HG03460 (cell line): Measurements from ENCODE around the gene FCHSD2.
"Not testable (repeated sequence)": the region's sequence is repeated elsewhere in the genome, so short reads cannot be mapped to it uniquely, and the experiment has no call there.

Experiments used
- ATAC-seq: cut with Tn5 transposase; IDR thresholded peaks from one replicate; pipeline ENCODE4 v1.9.1; 2021; ENCODE audit not compliant: unreplicated experiment

Gene FCHSD2

GRCh38 chr11:73072935-73073481, 69.1 kb downstream of the FCHSD2 start:
- ATAC-seq, result peak; percentile 67

- ATAC-seq, result no peak
Measured at GRCh38 chr11:73070653-73071052, 71.5 kb downstream of the FCHSD2 start.

GRCh38 chr11:73061857-73062424, 80.2 kb downstream of the FCHSD2 start:
- ATAC-seq, result not testable (repeated sequence)

- not testable (repeated sequence) for ATAC-seq
Measured at GRCh38 chr11:73061434-73061833, 80.7 kb downstream of the FCHSD2 start.

GRCh38 chr11:73059915-73060314, 82.2 kb downstream of the FCHSD2 start:
- no peak for ATAC-seq

- no peak for ATAC-seq
Measured at GRCh38 chr11:73058989-73059674, 83.0 kb downstream of the FCHSD2 start.

- no peak for ATAC-seq
Measured at GRCh38 chr11:73055655-73056354, 86.3 kb downstream of the FCHSD2 start.

- no peak for ATAC-seq
Measured at GRCh38 chr11:73055002-73055401, 87.1 kb downstream of the FCHSD2 start.

- ATAC-seq, result no peak
Measured at GRCh38 chr11:73053964-73054363, 88.2 kb downstream of the FCHSD2 start.

GRCh38 chr11:73048446-73048845, 93.7 kb downstream of the FCHSD2 start:
- ATAC-seq, result no peak

- ATAC-seq, result peak; percentile 78
Measured at GRCh38 chr11:73047773-73048371, 94.2 kb downstream of the FCHSD2 start.

GRCh38 chr11:73040046-73040445, 102.1 kb downstream of the FCHSD2 start:
- ATAC-seq, result no peak

- no peak for ATAC-seq
Measured at GRCh38 chr11:73034777-73035176, 107.3 kb downstream of the FCHSD2 start.

GRCh38 chr11:73034331-73034730, 107.8 kb downstream of the FCHSD2 start:
- ATAC-seq, result no peak

GRCh38 chr11:73030130-73030529, 112.0 kb downstream of the FCHSD2 start:
- no peak for ATAC-seq

- no peak for ATAC-seq
Measured at GRCh38 chr11:73029403-73029802, 112.7 kb downstream of the FCHSD2 start.

- no peak for ATAC-seq
Measured at GRCh38 chr11:73028611-73029010, 113.5 kb downstream of the FCHSD2 start.

- not testable (repeated sequence) for ATAC-seq
Measured at GRCh38 chr11:73027840-73028239, 114.3 kb downstream of the FCHSD2 start.

GRCh38 chr11:73024639-73025038, 117.5 kb downstream of the FCHSD2 start:
- ATAC-seq, result no peak

- no peak for ATAC-seq
Measured at GRCh38 chr11:73019996-73020395, 122.1 kb downstream of the FCHSD2 start.

GRCh38 chr11:73019449-73019848, 122.7 kb downstream of the FCHSD2 start:
- no peak for ATAC-seq
